HG02678 (cell line): ENCODE results near the gene NBPF6.
"Not testable (repeated sequence)": the region's sequence is repeated elsewhere in the genome, so short reads cannot be mapped to it uniquely, and the experiment has no call there.

Experiments used
- ATAC-seq: cut with Tn5 transposase; IDR thresholded peaks from one replicate; pipeline ENCODE4 v1.9.1; 2021; ENCODE audit warnings: mild to moderate bottlenecking, moderate library complexity; ENCODE audit not compliant: unreplicated experiment

NBPF6 gene

GRCh38 chr1:108496856-108497255 is 46.7 kb downstream of the NBPF6 start:
- not testable (repeated sequence) for ATAC-seq

GRCh38 chr1:108502138-108502537 is 52.0 kb downstream of the NBPF6 start:
- no peak for ATAC-seq

- ATAC-seq: no peak
Observed at GRCh38 chr1:108502624-108503023, 52.5 kb downstream of the NBPF6 start.

GRCh38 chr1:108503062-108503733 is 53.1 kb downstream of the NBPF6 start:
- no peak for ATAC-seq

- ATAC-seq: no peak
Observed at GRCh38 chr1:108504447-108504846, 54.3 kb downstream of the NBPF6 start.

GRCh38 chr1:108505763-108506070 is 55.6 kb downstream of the NBPF6 start:
- no peak for ATAC-seq

GRCh38 chr1:108511764-108512163 is 61.6 kb downstream of the NBPF6 start:
- ATAC-seq: no peak

- ATAC-seq: no peak
Observed at GRCh38 chr1:108512239-108513043, 62.3 kb downstream of the NBPF6 start.

- no peak for ATAC-seq
Observed at GRCh38 chr1:108513044-108513415, 62.9 kb downstream of the NBPF6 start.

GRCh38 chr1:108513914-108514313 is 63.8 kb downstream of the NBPF6 start:
- ATAC-seq: not testable (repeated sequence)

- not testable (repeated sequence) for ATAC-seq
Observed at GRCh38 chr1:108517301-108517897, 67.3 kb downstream of the NBPF6 start.
